Type B pancreatic cell (in vitro differentiated cells): Measurements from ENCODE around the gene SNTG2. TPM values are rescaled to one million over a fixed set of nuclear protein-coding genes. Genes with fewer than 3 reads are reported as not detected.
A peak's percentile ranks its signal among the peaks of the same experiment; 100 is the strongest.

Source experiments
- DNase-seq: peaks from one replicate; pipeline ENCODE4 v3.0.0; 2021; ENCODE audit warnings: mixed read lengths; ENCODE audit not compliant: unreplicated experiment; ENCODE audit errors: extremely low spot score
- H3K27ac Mint-ChIP-seq: 2 replicates; pipeline ENCODE4 v1.8.0; 2021; ENCODE audit warnings: mild to moderate bottlenecking, mixed read lengths
- H3K27me3 Mint-ChIP-seq: 2 replicates; pipeline ENCODE4 v1.8.0; 2021; ENCODE audit warnings: mixed read lengths
- H3K36me3 Mint-ChIP-seq: 2 replicates; pipeline ENCODE4 v1.8.0; 2021; ENCODE audit warnings: mixed read lengths
- H3K4me1 Mint-ChIP-seq: one replicate; pipeline ENCODE4 v1.8.0; 2021; ENCODE audit warnings: mixed read lengths; ENCODE audit not compliant: unreplicated experiment
- H3K4me3 Mint-ChIP-seq: 2 replicates; pipeline ENCODE4 v1.8.0; 2021; ENCODE audit warnings: mild to moderate bottlenecking, mixed read lengths
- H3K9me3 Mint-ChIP-seq: 2 replicates; pipeline ENCODE4 v1.8.0; 2021; ENCODE audit warnings: mixed read lengths
- total RNA-seq: library from RNA; stranded (reverse); gene quantifications from 2 replicates; pipeline ENCODE4 v1.2.1, GENCODE V29; 2021; ENCODE audit warnings: low replicate concordance
- TF ChIP-seq, protein P1 (sequence below): fragments of 200-600 bp; sonication (generic); conservative IDR thresholded peaks from 2 replicates; pipeline ENCODE4 v1.5.0; 2021; ENCODE audit warnings: antibody characterized with exemption, mild to moderate bottlenecking

The SNTG2 gene
- total RNA-seq, 1 donor from 2014 or later, result 1.1 TPM

DNA sequence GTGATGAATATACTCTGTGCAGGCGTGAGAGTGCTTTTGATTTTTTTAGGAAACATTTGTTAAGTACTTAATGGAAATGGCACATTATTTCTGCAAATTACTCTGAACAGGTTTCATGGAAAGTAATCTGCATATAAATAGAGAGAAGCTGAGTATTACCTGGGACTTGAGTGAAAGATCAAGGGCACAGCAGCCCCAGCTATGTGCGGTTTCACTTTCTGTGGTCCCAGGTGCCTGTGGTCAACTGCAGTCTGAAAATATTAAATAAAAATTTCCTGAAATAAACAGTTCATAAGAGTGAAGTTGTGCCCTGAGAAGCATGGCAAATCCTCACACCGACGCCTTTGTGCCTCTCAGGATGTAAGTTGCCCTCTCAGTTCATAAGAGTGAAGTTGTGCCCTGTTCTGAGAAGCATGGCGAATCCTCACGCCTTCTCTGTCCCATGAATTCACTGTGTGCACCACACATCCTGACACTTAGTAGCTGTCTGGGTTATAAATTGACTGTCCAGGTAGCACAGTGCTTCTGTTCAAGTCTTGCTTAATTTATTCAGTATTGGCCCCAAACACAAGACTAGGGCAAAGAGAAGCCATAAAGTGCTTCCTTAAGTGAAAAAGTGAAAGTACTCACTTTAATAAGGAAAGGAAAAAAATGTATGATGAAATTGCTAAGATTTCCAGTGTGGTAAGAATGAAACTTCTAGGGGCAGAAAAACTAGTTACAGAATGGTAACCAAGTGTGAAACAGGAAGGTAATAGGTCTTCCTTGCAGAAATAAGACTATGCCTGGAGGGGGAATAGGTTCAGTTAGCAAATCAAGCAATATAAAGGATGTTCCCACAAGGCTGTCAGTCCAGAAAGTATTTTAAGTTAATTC, 4.3 kb upstream of the SNTG2 start:
- no peak overlapping the region for H3K27ac Mint-ChIP-seq
- H3K9me3 Mint-ChIP-seq, result no peaks in the 10 kb centered on the region
- H3K4me3 Mint-ChIP-seq, result no peak overlapping the region
- TF ChIP-seq, protein P1, sequence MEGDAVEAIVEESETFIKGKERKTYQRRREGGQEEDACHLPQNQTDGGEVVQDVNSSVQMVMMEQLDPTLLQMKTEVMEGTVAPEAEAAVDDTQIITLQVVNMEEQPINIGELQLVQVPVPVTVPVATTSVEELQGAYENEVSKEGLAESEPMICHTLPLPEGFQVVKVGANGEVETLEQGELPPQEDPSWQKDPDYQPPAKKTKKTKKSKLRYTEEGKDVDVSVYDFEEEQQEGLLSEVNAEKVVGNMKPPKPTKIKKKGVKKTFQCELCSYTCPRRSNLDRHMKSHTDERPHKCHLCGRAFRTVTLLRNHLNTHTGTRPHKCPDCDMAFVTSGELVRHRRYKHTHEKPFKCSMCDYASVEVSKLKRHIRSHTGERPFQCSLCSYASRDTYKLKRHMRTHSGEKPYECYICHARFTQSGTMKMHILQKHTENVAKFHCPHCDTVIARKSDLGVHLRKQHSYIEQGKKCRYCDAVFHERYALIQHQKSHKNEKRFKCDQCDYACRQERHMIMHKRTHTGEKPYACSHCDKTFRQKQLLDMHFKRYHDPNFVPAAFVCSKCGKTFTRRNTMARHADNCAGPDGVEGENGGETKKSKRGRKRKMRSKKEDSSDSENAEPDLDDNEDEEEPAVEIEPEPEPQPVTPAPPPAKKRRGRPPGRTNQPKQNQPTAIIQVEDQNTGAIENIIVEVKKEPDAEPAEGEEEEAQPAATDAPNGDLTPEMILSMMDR, result no peak
- peaks cover 5% of the 10 kb centered on the region for H3K4me1 Mint-ChIP-seq
- DNase-seq, result no peak
- peaks cover 51% of the 10 kb centered on the region for H3K27me3 Mint-ChIP-seq
- H3K36me3 Mint-ChIP-seq, result no peaks in the 10 kb centered on the region

DNA sequence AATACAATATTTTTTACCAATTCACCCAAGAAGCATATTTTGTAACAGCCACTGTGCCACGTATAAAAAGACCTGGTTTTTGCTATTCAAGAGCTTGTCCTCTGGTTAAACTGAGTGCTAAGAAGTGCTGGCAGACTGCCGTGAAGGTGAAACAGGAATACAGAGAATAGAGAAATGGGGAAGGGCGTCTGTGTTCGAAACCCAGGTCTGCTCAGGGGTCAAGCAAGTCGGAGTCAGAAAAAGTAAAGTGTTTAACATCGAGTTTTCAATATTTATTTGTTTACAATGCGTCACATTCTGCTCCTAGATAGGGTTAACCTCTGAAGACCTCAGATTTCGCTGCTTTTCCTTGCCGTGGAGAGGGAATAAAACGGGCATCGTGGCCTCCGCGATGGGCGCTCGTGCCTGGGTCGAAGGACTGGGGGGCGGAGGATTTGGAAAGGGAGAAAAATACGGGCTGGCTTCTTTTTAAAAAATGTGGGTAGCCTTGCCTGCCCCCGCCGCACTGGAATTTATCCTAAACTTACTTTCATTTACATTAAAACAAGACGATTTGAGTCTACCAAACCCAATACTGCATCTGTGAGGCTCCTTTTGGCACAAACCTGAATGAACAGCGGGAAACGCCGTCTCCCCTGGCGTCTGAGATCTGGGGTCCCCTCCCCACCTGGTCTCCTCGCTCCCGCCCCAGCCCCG, 1.1 kb upstream of the SNTG2 start:
- H3K4me1 Mint-ChIP-seq, result peaks cover 5% of the 10 kb centered on the region
- DNase-seq, result no peak
- TF ChIP-seq, protein P1, result no peak
- no peaks in the 10 kb centered on the region for H3K36me3 Mint-ChIP-seq
- H3K27me3 Mint-ChIP-seq, result peaks cover 80% of the 10 kb centered on the region
- no peaks in the 10 kb centered on the region for H3K9me3 Mint-ChIP-seq
- peak overlapping the region; percentile 79 for H3K4me3 Mint-ChIP-seq
- peak overlapping the region; percentile 15 for H3K27ac Mint-ChIP-seq

DNA sequence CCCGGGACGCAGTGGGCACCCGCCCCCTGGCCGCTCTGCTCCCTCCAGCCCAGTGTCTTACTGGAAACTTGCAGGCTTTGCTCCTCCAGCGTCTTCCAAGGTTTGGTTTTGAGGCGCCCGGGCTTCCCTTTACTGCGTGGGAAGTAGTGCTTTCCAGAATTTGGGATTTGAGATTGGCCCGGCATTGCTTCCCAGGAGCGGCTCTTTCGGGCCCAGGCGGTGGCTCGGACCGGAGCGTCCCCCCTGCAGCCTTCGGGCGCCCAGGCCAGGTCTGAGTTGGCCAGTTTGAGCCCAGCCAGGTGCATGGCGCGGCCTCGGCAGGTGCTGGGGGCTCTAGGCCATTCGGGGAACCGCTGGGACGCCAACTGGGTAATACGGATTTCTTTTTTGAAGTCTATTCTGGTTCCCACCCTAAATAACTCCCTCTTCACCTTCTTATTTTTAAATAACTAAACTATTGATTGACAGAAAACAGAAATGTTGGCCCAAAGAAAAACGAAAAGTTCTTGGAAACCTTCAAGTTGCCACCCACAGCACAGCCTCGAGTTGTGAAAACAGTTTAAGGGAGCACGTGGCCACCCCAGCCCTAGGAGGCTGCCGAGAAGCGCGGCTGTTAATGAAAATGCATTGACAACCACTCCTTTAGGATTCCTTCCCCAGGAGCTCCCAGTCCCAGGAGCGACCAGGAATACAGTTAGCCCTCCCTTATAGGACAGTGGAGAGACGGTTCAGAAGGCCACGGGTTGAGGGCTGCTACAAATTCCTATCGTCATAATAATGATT, 766 bp downstream of the SNTG2 start:
- Mint-ChIP-seq H3K4me1 (peaks cover 5% of the 10 kb centered on the region), H3K27ac (no peak overlapping the region), H3K9me3 (no peaks in the 10 kb centered on the region), H3K36me3 (no peaks in the 10 kb centered on the region), H3K27me3 (peaks cover 75% of the 10 kb centered on the region), H3K4me3 (peak overlapping the region; percentile 86)
- TF ChIP-seq, protein P1, result no peak
- DNase-seq, result no peak

DNA sequence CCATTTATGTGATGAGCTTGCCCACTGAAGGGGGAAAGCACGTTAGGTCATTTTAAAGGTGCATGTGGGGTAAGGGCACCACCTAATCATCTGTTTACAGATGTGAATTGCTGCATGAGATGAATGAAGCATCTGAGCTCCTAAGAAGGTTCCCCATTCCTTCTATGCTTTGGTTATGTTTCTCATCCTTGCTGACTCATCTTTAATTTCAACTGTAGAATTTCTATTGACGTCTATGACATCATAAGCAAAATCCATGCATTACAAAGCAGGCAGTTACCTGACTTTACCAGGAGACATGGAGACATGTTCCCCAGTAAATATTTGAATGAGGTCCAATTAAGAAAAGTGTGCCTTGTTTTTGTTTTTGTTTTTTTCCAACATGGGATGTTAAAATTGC, 2.8 kb downstream of the SNTG2 start:
- H3K27ac Mint-ChIP-seq, result no peak overlapping the region
- H3K4me1 Mint-ChIP-seq, result peaks cover 9% of the 10 kb centered on the region
- DNase-seq, result no peak
- H3K27me3 Mint-ChIP-seq, result peaks cover 75% of the 10 kb centered on the region
- TF ChIP-seq, protein P1, result no peak
- no peaks in the 10 kb centered on the region for H3K9me3 Mint-ChIP-seq
- no peaks in the 10 kb centered on the region for H3K36me3 Mint-ChIP-seq
- H3K4me3 Mint-ChIP-seq, result no peak overlapping the region

DNA sequence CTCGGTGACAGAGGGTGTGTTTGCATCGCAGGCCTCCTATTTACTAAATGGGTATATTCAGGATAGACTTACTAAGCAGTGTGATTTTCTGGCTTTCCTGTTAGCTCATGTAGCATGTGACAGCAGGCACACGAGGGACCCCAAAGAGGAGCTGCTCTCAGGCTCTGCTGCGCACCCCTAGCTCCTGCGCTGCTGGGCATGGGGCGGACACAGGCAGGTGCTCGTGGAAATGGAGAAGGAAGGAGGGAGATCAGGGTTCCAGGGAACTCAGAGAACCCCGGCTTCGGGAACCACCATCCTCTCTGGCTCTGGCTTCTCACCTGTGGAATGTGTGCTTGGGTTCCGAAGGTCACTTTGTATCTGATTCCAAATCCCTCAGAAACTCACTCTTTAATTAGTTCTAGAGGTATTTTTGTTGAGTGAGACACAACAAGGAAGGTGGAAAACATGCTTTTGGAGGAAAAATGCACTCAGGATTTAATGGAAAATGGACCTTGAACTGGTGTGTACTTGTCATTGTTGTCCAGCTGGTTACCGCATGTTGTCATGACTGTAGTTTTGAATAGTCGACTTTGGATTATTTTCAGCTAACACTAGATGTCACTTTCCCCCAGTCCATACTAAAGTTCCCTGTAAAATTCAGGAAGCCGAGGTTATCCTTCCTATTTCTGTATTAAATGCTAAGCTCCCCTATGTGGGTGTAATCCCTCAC, 3.5 kb downstream of the SNTG2 start:
- TF ChIP-seq, protein P1, result peak; percentile 46

More for the DNA sequence above, 3.5 kb downstream of the SNTG2 start:
- Mint-ChIP-seq H3K4me3 (no peak overlapping the region), H3K27ac (no peak overlapping the region), H3K27me3 (peaks cover 68% of the 10 kb centered on the region), H3K36me3 (no peaks in the 10 kb centered on the region), H3K9me3 (no peaks in the 10 kb centered on the region), H3K4me1 (peaks cover 9% of the 10 kb centered on the region)
- DNase-seq, result no peak
